AML-193 (cell line): Measurements from ENCODE around the gene INPP4A.

ENCODE experiments used
- DNase-seq, 2 experiments: peaks; one replicate each; lab custom pipeline; 2025; lab: John Stamatoyannopoulos, UW

INPP4A gene

GRCh38 chr2:98565286-98565860 lies 120.7 kb downstream of the INPP4A start:
- DNase-seq = no peak

DNA sequence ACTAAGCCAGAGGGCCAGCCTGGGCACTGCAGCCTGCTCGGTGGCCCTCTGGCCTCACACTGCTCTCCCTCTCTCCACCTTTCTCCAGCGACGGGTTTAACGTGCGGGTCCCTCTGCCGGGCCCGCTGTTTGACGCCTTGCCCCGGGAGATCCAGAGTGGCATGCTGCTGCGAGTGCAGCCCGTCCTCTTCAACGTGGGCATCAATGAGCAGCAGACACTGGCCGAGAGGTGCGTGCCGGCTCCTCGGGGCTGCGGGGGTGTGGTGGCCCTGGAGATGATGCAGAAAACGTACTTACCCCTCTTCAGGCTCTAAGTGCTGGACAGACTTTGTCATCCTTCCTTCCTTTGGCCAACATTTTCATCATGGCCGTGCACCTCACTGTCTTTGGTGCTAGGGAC lies 121.3 kb downstream of the INPP4A start:
- no peak for DNase-seq

- no peak for DNase-seq
These were observed 123.7 kb downstream of the INPP4A start for GRCh38 chr2:98568161-98568956.

DNA sequence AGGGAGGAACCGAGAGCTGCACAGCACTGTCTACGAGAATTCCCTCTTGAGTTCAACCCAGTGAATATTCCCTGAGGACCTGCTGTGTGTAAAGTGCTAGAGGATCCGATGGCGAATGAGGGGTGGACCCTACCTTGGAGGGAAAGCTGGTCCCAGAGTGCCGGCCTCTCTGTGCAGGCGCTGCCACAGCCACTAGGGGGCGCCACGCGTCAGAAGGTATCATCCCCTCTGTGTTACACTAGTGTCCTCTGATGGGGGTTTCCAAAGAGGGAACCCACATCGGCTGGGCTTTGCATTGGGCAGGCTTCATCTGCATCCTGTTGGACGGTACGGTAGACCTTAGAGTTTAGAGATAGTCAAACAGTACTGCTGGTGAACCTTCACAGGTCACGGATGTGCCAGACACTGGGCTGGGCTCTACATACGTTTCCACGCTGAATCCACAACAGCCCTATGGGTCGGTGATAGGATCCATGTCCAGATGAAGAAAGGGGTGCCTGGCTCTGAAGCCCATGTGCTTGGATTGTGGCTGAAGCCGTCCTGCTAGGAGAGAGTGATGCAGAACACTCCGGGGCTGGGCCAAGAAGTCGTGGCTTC lies 124.6 kb downstream of the INPP4A start:
- DNase-seq = peak; percentile 13 to 36

DNA sequence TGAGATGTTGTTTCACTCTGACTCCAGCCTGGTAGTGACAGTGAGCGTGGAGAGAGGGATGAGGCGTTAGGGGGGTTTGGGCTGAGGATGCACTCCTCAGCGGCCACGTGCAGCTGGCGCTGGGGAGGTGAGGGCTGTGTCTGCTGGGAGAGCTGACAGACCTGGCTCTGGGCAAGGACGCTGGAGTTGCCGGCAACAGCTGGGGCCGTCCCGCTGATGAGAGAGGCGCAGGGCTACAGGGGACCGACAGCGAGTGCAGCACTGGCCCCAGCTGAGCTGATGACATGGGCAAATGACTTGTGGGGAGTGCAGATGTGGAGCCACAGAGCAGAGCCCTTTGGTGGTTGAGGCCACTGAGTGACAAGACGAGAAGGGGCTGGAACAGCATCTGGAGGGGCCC lies 125.3 kb downstream of the INPP4A start:
- DNase-seq = no peak

DNA sequence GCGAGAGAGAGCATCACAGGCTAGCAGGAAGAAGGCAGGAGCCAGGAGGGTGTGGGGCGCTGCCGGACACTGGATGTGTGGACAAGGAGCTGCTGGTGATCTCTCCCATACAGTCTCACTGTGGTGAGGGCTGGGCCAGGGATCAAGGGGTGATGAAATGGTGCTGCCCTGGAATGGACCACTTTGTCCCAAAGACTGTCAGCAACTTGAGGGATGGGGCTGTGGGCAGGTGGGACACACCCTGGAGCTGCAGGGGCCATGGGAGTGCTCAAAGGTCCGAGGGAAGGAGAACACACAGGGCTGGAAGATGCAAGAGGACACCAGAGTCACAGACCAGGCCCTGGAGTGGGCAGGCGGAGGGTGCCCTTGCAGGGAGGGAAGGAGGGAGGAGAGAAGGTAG lies 125.7 kb downstream of the INPP4A start:
- no peak for DNase-seq

DNA sequence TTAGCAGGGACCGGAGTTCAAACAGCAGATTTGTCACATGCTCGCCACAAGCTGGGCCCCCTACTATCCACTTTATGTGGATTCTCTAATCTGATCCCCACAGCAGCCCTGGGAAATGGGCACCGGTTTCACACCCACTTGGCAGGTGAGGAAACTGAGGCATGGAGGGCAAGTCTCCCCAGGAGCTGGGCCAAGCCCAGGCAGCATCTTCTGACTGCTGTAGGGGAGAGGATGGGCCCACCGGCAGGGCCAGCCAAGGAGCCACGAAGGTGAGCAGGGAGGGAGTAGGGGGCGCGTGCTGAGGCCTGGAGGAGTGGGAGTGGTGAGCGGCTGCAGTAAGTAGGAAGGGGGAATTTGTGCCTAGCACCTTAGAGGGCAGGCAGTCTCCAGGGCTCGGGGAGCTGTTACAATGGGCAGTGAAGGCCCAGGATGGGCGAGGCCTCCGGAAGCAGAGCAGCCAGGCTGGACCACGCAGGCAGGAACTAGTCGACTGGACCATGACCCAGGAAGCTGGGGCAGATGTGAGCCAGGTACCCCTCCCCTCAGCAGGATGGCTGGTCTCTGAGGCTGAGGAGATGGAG lies 126.6 kb downstream of the INPP4A start:
- DNase-seq = no peak

- no peak for DNase-seq
These were observed 127.1 kb downstream of the INPP4A start for GRCh38 chr2:98571796-98572195.

DNA sequence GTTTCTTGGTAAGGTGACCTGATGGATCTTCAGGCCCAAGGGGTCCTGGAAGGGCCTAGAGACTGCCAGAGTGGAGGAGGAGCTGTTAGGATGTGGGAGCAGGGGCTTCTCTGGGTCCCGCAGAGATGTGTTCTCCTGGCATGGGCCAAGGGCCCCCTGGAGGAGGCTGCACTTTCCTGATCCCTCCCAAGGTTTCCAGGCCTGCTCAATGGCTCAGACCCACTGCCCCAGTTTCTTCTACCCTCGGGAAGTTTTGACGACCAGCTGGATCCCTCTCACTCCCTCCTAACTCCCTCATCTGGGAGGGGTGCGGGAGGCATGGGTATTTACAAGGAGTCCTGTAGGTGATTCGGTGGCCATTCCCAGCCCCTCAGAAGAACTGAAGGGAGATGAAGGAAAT lies 127.6 kb downstream of the INPP4A start:
- DNase-seq = no peak

DNA sequence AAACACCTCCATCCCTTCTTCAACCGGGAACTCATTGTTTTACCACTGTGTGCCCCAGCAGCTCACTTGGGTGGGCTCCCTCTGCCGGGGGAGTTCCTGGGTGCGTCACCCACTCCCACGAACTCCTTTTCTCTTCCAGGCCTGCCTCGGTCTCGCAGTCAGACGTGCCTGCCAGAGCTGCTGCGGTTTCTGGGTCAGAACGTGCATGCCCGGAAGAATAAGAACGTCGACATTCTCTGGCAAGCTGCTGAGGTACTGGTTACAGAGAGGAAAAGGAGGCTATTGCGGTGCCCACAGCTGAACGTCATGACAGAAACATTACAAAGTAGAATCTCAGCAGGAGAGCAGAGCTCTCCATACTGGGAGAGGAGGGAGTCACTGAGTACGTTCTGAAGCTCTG lies 128.0 kb downstream of the INPP4A start:
- DNase-seq = no peak

DNA sequence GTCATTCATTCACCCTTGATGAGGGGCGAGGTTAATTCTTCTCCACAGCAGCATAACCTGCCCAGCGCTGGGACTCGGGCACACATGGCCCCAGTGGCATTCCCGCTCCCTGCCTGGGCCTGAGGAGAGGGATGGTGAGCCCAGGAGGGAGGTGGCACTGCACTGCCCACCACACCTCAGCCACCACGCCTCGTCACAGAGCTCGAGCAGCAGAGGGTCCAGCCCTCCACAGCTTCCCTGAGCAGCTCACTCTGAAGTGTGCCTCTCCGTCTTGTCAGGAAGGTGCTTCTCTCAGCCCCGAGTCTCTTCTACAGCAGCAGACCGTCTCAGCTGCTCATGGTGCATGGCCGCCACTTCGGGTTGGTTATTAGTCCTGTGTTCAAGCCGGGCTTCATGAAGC lies 128.8 kb downstream of the INPP4A start:
- no peak for DNase-seq

DNA sequence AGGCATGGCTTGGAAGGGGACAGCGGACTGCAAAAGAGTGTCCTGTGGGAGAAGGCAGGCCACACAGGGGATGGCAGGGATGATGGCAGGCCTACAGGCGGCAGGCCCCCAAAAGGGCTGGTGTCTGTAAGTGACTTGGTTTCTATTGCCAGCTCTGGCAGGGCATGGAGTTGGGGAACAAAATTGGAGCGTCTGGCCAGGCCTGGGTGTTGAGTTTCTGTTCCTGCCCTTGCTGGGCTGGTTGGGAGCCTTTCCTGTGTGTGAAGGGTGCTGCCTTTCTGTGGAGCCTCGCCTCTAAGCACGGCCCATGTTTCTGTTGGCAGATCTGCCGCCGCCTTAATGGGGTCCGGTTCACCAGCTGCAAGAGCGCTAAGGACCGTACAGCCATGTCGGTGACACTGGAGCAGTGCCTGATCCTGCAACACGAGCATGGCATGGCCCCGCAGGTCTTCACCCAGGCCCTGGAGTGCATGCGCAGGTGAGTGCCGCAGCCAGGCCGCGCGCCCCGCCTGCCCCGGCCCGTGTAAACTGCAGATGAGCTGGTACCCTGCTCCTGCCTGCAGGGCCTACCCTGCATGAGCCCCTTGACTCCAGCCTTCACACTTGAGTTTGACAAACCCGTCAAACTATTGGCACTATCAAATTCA lies 132.1 kb downstream of the INPP4A start:
- no peak for DNase-seq

DNA sequence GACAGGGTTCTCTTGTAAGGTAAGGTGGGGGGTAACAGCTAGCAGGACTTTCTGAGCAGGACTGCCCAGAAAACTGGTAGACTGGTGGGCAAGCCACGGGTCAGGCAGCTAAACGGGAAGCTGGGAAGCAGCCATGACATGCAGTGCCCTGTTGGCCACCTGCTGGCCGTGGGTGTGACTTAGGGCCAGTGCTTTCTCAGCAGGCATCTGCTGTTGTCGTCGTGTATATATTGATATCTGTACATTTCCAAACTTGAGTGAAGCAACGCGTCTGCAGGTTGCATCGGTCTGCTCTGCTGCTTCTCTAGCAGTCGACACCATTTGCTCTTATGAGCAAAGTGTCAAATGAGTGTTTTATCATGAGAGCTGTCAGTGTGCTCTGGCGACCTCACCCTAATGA lies 132.7 kb downstream of the INPP4A start:
- no peak for DNase-seq

- DNase-seq = no peak
These were observed 133.6 kb downstream of the INPP4A start for GRCh38 chr2:98578231-98578630.

GRCh38 chr2:98579926-98580325 lies 135.3 kb downstream of the INPP4A start:
- DNase-seq = no peak

DNA sequence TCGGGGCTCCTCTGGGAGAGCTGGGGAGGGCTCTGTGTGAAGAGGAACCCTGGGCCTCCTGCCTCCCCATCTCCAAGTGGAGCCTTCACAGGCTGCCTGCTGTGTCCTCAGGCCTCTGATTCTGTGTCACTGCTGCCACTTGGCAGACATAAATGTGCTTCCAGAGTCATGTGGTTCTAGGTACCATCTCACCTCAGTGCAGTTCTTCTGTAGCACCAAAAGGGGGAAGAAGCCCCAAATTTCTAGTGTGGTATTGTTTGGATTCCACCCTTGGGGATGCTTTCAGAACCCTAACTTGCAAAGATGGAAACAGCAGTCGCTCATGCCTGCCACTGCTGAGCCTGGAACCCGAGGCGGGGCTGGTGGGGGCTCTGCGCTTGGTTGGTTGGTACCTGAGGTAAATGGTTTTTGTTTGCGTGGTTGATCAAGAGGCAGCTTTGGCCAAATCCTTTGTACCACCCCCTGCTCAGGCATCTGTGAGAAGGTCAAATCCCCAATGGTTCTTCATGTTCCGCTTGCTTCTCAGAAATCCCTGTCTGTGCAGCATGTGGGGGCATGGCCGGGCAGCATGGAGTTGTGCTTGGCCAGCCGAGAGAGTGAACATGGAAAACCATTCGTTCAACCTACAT lies 136.1 kb downstream of the INPP4A start:
- no peak for DNase-seq

DNA sequence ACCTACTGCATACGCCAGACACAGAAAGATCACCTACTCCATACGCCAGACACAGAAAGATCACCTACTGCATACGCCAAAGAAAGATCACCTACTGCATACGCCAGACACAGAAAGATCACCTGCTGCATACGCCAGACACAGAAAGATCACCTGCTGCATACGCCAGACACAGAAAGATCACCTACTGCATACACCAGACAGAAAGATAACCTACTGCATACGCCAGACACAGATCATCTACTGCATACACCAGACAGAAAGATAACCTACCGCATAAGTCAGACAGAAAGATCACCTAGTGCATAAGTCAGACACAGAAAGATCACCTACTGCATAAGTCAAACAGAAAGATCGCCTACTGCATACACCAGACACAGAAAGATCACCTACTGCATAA lies 137.9 kb downstream of the INPP4A start:
- no peak for DNase-seq

DNA sequence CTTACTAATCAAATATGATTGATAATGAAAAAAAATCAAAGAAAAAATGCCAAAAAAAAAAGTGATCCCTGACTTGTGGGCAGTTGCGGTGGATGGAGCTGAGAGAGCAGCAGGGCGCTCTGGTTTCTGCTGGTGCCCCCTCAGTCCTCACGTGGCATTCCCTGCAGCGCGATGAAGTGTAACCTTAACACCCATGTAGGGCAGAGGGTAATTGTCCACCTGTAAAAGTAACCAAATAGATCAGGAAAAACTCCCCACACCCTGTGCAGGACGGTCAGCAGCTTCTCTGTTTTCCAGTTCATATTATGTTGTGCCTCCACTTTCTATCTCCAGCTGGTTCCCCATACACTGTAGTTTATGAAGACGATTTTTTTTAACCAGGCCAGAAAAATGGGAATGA lies 138.6 kb downstream of the INPP4A start:
- no peak for DNase-seq

DNA sequence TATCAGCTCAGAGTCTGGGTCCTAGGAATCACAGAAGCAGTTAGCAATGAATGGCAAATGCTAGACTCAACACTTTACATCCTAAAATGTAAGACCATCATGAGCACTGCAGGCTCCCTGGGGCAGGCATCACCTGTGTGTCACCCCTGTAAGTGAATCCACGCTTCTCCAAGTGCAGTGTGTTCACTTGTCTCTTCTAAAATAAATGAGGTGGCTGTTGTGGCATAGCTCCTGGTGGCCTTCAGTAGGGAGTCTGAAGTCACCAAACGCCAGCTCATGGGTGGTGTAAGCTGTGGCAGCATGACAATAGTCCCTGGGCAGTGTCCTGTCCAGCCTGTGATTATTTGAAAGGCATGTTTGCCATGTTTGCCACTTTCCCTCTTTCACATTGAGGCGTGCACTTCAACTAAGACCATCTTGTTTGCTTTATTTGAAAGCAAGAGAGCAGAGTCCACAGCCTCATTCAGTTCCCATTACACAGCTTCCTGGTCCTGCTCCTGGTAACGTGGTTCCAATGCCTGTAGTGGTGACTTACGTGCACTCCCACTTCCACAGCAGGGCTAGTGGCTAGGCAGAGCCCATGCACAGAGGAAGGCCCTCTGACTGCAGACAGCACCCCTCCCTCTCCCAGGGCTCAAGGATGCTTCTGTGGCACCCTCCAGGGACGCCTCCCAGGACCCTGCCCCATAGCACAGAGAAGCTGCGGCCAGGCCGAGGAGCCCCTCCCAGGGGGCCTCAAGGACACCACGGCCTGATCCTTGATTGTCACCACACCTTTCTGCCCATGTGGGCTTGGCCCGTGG lies 139.4 kb downstream of the INPP4A start:
- no peak for DNase-seq

GRCh38 chr2:98585386-98585785 lies 140.7 kb downstream of the INPP4A start:
- no peak for DNase-seq

GRCh38 chr2:98586551-98587140 lies 142.0 kb downstream of the INPP4A start:
- no peak for DNase-seq
